ENCODE results near the gene RNU2-1. TPM values are rescaled to one million over a fixed set of nuclear protein-coding genes. Genes with fewer than 3 reads are reported as not detected.
A peak's percentile ranks its signal among the peaks of the same experiment; 100 is the strongest.

RNU2-1 gene
- total and polyA plus RNA-seq, 2 of the 13 experiments (the other 11 are each of a cell fraction or from before 2014, with no cell fraction given) = not detected

GRCh38 chr17:43211480-43212402 is 22.0 kb downstream of the RNU2-1 start, which contains the start of gene TMEM106A (continued):
- TF ChIP-seq, protein P1, sequence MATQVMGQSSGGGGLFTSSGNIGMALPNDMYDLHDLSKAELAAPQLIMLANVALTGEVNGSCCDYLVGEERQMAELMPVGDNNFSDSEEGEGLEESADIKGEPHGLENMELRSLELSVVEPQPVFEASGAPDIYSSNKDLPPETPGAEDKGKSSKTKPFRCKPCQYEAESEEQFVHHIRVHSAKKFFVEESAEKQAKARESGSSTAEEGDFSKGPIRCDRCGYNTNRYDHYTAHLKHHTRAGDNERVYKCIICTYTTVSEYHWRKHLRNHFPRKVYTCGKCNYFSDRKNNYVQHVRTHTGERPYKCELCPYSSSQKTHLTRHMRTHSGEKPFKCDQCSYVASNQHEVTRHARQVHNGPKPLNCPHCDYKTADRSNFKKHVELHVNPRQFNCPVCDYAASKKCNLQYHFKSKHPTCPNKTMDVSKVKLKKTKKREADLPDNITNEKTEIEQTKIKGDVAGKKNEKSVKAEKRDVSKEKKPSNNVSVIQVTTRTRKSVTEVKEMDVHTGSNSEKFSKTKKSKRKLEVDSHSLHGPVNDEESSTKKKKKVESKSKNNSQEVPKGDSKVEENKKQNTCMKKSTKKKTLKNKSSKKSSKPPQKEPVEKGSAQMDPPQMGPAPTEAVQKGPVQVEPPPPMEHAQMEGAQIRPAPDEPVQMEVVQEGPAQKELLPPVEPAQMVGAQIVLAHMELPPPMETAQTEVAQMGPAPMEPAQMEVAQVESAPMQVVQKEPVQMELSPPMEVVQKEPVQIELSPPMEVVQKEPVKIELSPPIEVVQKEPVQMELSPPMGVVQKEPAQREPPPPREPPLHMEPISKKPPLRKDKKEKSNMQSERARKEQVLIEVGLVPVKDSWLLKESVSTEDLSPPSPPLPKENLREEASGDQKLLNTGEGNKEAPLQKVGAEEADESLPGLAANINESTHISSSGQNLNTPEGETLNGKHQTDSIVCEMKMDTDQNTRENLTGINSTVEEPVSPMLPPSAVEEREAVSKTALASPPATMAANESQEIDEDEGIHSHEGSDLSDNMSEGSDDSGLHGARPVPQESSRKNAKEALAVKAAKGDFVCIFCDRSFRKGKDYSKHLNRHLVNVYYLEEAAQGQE (IDR thresholded peaks at IDR 0.05; ENCODE audit: borderline replicate concordance in 1 of 2, low read depth in 1 of 2, low read length in 2 of 2) = peak in 1 of 2 experiments; percentile 24; a peak in 1 of 4 replicates
- TF ChIP-seq BRCA1 (CRISPR knock-in tag; IDR thresholded peaks at IDR 0.05) (0 out of 2 replicates have a peak, but pooled peaks have one; percentile 73), ZNF83 (CRISPR knock-in tag; IDR thresholded peaks at IDR 0.05; ENCODE audit: borderline replicate concordance) (no peak), ZNF275 (CRISPR knock-in tag; IDR thresholded peaks at IDR 0.05; ENCODE audit: borderline replicate concordance) (no peak; the same call in 1 of the 2 replicates), E2F5 (CRISPR knock-in tag; conservative IDR thresholded peaks at IDR 0.05) (no peak), ZNF20 (CRISPR knock-in tag; IDR thresholded peaks at IDR 0.05) (0 out of 2 replicates have a peak, but pooled peaks have one; percentile 64), ZNF570 (CRISPR knock-in tag; IDR thresholded peaks at IDR 0.05; ENCODE audit: borderline replicate concordance) (no peak), ZNF296 (CRISPR knock-in tag; conservative IDR thresholded peaks at IDR 0.05) (no peak), ZNF724P (CRISPR knock-in tag; IDR thresholded peaks at IDR 0.05; ENCODE audit: borderline replicate concordance) (0 out of 2 replicates have a peak, but pooled peaks have one; percentile 61), MED1 (CRISPR knock-in tag; IDR thresholded peaks at IDR 0.05) (peak; percentile 62), ZNF512 (CRISPR knock-in tag; IDR thresholded peaks at IDR 0.05) (peak; percentile 79; the same call in 1 of the 2 replicates), MED13 (CRISPR knock-in tag; IDR thresholded peaks at IDR 0.05) (0 out of 2 replicates have a peak, but pooled peaks have one; percentile 50), ZC3H4 (CRISPR knock-in tag; IDR thresholded peaks at IDR 0.05; ENCODE audit: borderline replicate concordance) (no peak)
